SK-N-SH (cell line): ENCODE measurements around the gene PAFAH1B2.

Source experiments
- CTCF ChIP-seq: fragments of 200-600 bp; sonication (generic); IDR thresholded peaks from 2 replicates; pipeline ENCODE4 v1.6.1; 2017; ENCODE audit warnings: antibody characterized with exemption, mild to moderate bottlenecking, moderate library complexity
- EP300 ChIP-seq, 2 experiments: IDR thresholded peaks; 2 replicates each; pipeline versions ENCODE4 v1.4.0 to v1.6.1; 2012; ENCODE audit warnings: borderline replicate concordance in 1 of 2, low read depth in 1 of 2, low read length in 1 of 2

- TF ChIP-seq EP300 (IDR thresholded peaks at IDR 0.05; ENCODE audit: borderline replicate concordance in 1 of 2, low read depth in 1 of 2, low read length in 1 of 2): no peak
- TF ChIP-seq CTCF: no peak
These were observed 70.5 kb downstream of the PAFAH1B2 start for GRCh38 chr11:117214404-117215110.
